HPDE6-E6E7 (cell line): ENCODE measurements around the gene MED9.
"Not testable (repeated sequence)": the region's sequence is repeated elsewhere in the genome, so short reads cannot be mapped to it uniquely, and the experiment has no call there.

Experiments
- DNase-seq: peaks from one replicate; pipeline ENCODE4 v3.0.0; 2011; ENCODE audit warnings: missing footprints; ENCODE audit errors: extremely low spot score

The MED9 gene

DNA sequence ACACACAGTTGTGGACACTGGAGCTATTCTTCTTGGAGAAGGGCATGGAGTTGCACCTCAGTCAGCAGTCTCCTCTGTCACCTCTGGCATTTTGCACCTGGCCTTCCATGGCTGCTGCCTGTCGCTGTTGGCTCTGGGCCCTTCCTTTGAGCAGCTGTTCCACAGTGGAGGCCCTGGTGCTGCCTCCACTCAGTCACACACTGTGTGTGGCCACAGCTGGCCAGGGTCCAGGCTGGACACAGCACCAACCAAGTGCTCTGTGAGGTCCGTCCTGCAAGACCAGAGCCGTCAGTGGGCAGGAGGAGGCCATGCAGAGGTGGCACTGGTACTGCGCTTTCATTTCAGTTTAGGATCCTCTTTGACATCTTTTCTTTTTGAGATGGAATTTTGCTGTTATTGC lies 21.6 kb upstream of the MED9 start:
- DNase-seq = no peak

DNA sequence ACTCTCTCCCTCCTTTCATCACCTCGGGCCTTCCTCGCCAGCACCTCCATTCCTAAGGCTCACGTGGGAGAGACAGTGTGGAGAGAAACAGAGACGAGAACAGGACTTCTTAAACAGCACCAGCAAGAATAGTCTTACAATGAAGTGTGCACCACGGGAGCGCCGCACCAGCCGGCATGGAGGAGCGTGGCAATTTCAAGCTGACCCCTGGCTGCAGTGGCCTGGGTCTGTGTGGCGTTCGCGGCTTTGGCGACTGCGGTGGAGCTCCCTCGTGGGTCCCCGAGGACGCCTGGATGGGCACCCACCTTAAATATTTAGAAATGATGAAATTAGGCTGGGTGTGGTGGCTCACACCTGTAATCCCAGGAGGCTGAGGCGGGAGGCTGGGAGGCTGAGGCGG lies 20.5 kb upstream of the MED9 start:
- DNase-seq = no peak

GRCh38 chr17:17457680-17458079 lies 19.1 kb upstream of the MED9 start:
- DNase-seq = no peak

GRCh38 chr17:17460038-17460437 lies 16.8 kb upstream of the MED9 start:
- no peak for DNase-seq

DNA sequence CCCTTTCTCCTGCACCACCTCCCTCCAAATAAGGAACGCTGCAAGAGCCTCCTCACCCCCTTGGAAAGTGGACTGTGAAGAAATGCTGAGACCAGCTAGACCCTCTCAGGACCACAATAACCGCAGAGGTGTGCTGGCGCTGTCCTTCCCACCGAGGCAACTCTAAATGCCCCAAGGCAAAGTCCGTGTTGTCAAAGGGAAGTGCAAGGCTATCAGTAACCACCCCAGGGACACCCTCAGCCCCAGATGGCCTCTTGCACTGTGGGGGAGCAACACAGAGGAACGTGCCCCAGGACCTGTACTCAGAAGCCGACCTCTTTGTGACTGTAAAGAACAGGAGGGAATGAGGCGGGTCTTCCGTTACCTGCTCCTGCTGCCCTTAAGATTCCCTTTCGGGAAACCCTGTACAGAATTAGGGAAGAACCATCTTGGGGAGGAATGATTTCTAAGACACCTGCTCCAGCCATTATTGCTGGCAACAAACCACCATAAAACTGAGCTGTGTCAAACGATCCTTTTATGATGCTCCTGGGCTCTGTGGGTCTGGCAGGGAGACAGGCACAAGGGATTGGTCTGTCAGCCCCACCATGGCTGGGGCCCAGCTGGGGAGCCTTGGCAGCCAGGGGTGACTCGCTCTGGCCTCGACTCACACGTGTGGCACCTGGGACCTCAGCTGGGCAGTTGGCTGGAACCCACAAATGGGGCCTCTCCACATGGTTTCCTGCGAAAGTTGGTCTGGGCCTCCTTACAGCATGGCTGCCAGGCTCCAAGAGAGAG lies 14.6 kb upstream of the MED9 start:
- DNase-seq = no peak

DNA sequence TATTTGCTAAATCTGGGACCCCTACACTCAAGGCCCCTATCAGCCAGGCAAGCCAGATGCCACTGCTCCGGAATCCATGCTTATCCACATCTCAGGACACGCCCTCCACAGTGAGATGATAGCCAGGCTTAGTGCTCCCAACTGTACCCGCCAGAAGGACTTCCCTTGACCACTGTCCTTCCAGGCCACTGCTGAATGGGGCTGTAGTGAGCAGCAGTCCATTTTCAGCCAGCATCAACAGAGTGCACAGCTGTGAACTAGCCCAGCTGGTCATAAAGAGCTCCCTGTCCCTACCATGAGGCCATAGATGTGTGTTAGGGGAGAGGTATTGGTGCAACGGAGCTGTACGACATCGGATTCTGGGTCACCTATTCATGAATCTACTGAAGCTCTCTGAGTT lies 13.0 kb upstream of the MED9 start:
- no peak for DNase-seq

DNA sequence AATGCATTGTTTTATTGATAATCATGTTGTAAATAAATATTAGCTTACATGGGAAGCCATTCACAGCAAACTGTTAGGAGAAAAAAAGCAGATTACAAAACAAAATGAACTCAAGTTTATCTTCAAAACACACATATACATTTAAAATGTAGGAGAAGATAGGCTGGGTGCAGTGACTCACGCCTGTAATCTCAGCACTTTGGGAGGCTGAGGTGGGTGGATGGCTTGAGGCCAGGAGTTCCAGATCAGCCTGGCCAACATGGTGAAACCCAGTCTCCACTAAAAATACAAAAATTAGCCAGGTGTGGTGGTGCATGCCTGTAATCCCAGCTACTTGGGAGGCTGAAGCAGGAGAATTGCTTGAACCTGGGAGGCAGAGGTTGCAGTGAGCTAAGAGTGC lies 10.9 kb upstream of the MED9 start:
- DNase-seq = not testable (repeated sequence)

DNA sequence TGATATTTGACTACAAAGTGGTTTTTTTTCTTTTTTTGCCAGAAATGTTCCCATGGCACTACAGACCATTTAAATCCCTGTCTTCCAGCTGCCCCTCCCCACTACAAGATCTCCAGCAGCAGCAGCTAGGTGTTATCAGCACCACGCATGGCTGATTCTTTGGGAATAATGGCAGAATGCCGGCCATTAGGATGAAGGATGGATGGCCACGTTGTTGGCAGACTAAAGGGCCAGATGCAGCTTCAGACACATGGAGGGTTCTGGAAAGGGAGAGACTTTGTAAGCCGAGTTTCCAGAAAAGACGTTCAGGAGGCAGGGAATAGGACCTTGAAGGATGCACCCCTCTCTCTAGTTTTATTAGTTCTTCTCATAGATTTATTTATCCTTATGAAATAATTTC lies 10.3 kb upstream of the MED9 start:
- DNase-seq = no peak

DNA sequence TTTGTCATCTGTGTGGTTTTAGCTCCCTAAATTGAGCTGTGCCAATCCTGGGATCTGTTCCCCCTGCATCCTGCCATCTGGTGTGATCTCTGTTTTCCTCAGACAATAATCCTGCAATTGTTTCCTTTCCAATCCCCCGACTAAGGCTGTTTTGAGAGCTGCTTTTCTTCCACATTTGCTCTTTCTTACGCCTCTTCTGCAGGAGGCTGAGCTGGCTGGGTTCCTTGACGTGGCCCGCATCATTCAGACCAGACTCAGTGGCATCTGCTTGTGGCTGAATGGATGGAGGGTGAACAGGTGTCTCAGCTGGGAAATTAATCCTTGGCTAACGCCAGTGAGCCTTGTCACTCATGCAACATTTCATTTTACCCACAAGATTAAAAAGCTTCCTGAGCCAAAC lies 9.8 kb upstream of the MED9 start:
- no peak for DNase-seq

DNA sequence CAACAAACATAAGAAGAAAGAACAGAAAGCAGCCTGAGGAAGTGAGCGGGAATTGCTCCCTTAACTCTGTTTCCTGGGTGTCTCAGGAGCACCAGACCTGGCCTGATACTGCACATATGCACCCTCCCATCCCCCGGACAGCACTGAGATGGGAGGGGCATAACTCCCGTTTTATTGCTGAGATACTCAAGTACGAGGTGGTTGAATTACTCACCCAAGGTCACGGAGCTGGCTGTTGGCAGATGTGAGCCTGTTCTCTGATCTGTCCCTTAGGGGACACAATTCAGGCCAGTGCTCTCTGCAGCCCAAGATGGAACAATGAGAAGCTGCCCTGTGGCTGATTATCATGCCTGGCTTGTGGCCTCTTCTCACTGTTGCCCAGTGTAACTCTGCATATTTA lies 9.1 kb upstream of the MED9 start:
- no peak for DNase-seq

DNA sequence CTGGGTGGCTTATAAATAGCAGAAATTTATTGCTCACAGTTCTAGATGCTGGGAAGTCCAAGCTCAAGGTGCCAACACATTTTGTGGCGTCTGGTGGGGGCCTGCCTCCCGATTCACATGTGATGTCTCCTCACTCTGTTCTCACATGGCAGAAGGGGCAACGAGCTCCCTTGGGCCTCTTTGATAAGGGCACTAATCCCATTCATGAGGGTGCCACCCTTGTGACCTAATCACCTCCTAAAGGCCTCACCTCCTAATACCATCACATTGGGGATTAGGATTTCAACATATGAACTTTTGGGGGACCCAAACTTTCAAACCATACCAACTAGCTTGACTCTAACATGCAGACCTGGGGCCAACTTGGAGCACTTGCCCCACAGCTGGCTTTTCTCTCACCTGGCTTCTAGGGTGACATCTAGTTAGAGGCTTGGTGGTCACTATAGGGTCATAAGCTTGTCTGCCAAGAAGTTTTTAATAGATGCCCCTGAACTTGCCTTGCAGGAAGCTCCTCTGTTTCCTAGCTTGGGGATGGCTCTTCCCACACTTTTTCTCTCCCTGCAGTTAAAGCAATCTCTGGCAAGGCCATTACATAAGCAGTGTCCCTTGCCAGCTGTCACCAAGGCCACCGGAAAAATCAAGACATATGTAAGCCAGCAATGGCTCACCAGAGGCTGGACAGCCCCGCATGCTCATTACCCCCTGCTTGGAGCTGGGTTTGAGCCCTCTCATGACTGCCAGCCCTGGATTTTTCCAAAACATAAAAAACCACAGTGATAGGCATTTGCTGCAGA lies 8.4 kb upstream of the MED9 start:
- DNase-seq = no peak

DNA sequence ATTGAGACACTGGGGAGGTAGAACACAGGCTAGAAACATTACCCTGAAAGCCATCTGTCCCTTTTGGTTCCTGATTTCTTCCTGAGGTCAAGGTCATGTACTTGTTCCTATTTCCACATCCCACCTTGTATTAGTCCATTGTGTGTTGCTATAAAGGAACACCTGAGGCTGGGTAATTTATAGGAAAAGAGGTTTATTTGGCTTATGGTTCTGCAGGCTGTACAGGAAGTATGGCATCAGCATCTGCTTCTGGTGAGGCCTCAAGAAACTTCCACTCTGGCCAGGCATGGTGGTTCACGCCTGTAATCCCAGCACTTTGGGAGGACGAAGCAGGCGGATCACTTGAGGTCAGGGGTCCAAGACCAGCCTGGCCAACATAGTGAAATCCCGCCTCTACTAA lies 7.4 kb upstream of the MED9 start:
- DNase-seq = no peak

- no peak for DNase-seq
Observed at GRCh38 chr17:17469996-17470395, 6.8 kb upstream of the MED9 start.

DNA sequence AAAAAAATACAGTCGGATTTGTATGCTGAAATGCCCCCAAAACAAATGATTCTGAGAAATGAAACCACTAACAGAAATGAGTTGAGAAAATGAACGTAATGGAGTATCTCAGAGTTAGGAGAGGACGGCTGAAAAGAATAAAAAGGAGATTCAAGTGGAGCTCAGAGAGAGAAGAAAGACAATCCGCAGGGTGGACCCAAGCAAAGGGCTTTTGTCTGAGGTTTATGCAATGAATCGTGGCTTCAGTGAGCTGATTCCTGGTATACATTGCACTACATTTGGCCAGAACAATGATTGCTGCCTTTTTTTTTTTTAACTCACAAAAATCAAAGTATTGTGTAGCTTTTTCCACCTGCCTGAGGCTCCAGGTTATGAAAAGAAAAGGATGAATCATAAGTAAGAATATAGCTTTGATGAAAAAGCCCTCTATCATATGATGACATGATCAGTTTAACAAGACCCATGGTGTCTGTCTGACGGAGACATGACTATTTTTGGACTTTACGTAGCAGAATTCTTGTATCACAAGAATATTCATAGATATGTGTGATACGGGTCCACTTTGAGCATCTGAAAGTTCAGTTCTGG lies 4.4 kb upstream of the MED9 start:
- no peak for DNase-seq

- no peak for DNase-seq
Observed at GRCh38 chr17:17474341-17474740, 2.5 kb upstream of the MED9 start.

DNA sequence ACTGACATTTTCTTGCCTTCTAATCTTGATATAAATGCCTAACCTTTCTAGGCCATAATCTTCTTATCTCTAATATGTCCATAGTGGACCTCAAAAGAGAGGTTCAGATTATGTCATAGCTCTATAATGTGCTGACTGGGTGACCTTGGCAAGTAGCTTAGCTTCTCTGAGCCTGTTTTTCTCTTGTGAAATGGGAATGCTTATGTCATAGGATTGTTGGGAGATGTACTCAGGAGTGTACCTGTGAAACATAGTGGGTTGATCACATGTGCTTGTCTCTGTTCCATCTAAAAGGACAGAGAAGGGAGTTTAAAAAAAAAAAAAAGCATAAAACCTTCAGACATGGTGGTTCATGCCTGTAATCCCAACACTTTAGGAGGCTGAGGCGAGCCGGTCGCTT lies 2.4 kb downstream of the MED9 start:
- no peak for DNase-seq

- DNase-seq = no peak
Observed at GRCh38 chr17:17480593-17481148, 3.9 kb downstream of the MED9 start.

- no peak for DNase-seq
Observed at GRCh38 chr17:17481860-17482259, 5.1 kb downstream of the MED9 start.

DNA sequence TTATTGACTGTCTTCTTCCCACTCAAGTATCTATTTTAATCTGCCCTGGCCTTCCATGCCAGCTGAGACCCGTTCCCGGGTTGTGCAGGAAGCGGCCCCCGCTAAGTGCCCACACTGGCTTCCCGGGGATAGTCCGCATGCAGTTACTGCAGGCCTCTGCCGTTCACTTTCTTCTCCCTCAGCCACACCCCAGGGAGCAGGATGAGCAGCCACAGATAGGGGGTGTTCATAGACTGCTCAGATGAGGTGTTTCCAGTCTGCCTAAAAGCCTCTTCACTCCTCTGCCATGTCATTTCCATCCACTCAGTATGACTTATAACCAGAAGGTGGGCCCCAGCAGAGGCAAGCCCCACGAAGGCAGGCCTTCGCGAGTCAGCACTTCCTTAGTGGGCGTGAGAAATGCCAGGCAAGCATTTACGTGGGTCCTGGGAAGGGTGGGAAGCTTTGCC lies 7.7 kb downstream of the MED9 start:
- DNase-seq = no peak

GRCh38 chr17:17485420-17485819 lies 8.6 kb downstream of the MED9 start:
- DNase-seq = no peak

DNA sequence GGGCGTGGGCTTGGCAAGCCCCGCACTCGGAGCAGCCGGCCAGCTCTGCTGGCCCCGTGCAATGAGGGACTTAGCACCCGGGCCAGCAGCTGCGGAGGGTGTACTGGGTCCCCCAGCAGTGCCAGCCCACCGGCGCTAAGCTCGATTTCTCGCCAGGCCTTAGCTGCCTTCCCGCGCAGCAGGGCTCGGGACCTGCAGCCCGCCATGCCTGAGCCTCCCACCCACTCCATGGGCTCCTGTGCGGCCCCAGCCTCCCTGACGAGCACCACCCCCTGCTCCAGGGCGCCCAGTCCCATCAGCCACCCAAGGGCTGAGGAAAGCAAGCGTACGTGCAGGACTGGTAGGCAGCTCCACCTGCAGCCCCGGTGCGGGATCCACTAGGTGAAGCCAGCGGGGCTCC lies 9.6 kb downstream of the MED9 start:
- not testable (repeated sequence) for DNase-seq

DNA sequence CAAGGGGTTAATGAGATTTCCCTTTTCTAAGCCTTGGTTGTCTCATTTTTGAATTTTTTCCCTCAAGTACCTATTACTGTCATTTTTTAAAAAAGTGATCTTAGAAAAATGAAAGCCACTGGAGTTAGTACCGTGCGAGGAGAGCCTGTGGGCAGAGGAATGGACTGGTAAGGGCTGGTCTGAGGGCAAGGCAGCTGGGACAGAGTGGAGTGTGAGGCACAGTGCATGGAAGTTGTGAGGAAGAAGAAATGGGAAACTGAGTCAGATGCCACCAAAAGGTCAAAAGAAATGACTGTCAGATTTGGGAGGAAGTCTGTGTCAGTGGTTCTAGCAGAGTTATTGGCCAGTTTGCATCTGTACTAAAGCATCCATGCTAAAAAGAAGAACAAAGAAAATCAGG lies 11.2 kb downstream of the MED9 start:
- no peak for DNase-seq

DNA sequence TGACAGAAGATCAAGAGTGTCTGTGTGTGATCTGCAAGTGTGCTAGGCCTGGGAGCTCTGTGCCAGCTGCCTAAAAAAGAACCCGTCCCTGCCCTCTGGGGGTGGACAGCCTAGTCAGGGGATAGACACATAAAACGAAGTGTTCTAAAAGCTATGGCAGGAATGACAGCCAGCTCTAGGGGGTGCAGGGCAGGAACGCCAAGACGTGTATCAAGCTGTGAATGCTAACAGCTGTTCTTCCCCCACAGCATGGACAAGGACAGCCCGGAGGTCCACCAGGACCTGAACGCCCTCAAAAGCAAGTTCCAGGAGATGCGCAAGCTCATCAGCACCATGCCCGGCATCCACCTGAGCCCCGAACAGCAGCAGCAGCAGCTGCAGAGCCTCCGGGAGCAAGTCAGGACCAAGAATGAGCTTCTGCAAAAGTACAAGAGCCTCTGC lies 14.3 kb downstream of the MED9 start:
- no peak for DNase-seq
